HG03045 (cell line): ENCODE data around the gene ACVR2B.

ENCODE experiments used
- ATAC-seq: cut with Tn5 transposase; IDR thresholded peaks from one replicate; pipeline ENCODE4 v1.9.1; 2021; ENCODE audit warnings: mild to moderate bottlenecking, moderate library complexity; ENCODE audit not compliant: unreplicated experiment

Gene ACVR2B

GRCh38 chr3:38524141-38524739 lies 70.5 kb downstream of the ACVR2B start:
- ATAC-seq, result no peak

GRCh38 chr3:38526792-38527191 lies 73.1 kb downstream of the ACVR2B start:
- no peak for ATAC-seq

GRCh38 chr3:38528457-38528856 lies 74.8 kb downstream of the ACVR2B start:
- ATAC-seq, result no peak

- ATAC-seq, result no peak
Measured at GRCh38 chr3:38532529-38532928, 78.8 kb downstream of the ACVR2B start.

- ATAC-seq, result no peak
Measured at GRCh38 chr3:38533285-38533976, 79.7 kb downstream of the ACVR2B start.

- ATAC-seq, result no peak
Measured at GRCh38 chr3:38534180-38534579, 80.5 kb downstream of the ACVR2B start.

DNA sequence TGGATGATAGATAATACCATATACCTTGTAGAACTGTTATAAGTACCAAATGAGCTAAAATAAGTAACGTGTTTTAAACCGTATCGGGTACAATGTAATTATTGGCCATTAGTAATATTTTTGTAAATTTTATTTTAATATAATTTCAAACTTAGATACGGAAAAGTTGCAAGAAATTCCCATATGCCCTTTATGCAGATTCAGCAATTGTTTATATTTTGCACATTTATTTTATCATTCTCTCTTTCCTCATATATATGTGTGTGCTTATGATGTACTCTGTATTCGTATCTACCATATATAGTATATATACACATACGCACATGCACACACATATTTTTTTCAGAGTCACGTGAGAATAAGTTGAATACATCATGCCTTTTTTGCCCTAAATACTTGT lies 80.9 kb downstream of the ACVR2B start:
- ATAC-seq, result no peak

DNA sequence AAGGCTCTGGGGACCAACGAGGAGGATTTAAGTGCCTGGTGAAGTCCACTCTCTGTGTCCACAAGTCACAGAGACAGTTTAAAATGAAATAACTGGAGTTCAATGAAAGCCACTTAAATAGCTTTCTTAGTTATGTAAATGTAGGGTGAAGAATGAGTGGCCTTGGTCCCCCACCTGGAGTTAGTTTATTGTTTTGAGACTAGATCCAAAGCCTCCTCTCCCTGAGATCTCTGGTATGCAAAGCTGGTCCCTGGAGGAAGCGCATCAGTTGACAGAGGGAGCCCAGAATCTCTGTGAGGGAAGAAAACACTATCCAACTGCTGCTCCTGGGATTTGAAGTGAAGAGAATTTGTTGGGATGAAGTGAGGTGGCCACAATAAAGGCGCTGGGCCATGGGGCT lies 83.0 kb downstream of the ACVR2B start:
- ATAC-seq, result no peak

DNA sequence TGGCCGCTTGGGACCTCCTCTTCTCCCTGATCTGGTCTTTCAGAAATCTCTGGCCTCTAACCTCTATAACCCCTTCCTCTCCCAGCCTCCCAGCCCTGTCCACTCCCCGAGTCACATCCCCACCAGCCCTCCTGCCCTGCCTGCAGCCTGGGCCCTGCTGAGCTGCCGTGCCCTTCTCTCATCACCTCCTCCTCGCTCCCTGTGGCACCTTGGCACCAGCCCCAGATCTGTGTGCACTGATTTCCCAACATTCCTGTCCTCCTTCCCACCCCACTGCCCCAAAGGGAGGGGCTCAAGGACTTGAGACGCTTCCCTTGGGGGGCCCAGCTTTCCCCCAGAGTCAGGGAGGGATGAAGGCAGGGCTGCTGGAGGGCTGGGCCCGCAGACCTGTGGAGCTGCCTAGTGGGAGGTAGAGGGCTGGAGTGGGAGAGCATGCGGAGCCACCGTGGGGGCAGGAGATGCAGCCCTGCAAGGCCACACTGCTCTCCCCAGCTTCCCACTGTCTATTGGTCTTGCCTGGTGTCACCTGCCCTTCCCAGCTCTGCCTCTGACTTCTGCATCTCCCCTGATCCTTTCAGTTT lies 85.2 kb downstream of the ACVR2B start:
- no peak for ATAC-seq

GRCh38 chr3:38541806-38542205 lies 88.1 kb downstream of the ACVR2B start:
- no peak for ATAC-seq
